ENCODE results near the gene POP4. TPM values are rescaled to one million over a fixed set of nuclear protein-coding genes. Genes with fewer than 3 reads are reported as not detected.

POP4 gene
- total RNA-seq, 1 donor from 2014 or later = 37.9 TPM

GRCh38 chr19:29651622-29652394 is 45.7 kb downstream of the POP4 start:
- no peak for TF ChIP-seq CTCF (IDR thresholded peaks at IDR 0.05; ENCODE audit: partially characterized antibody, unreplicated experiment)
- Mint-ChIP-seq H3K9me3 (ENCODE audit: unreplicated experiment) (no peaks in the 10 kb centered on the region), H3K36me3 (ENCODE audit: unreplicated experiment) (no peaks in the 10 kb centered on the region), H3K4me3 (ENCODE audit: unreplicated experiment) (no peak overlapping the region), H3K4me1 (ENCODE audit: low read depth, unreplicated experiment) (no peaks in the 10 kb centered on the region), H3K27me3 (ENCODE audit: unreplicated experiment) (peaks cover 3% of the 10 kb centered on the region), H3K27ac (ENCODE audit: unreplicated experiment) (no peak overlapping the region)
- no peak for DNase-seq

- H3K27ac Mint-ChIP-seq (ENCODE audit: unreplicated experiment) = no peak overlapping the region
- DNase-seq = no peak
- peaks cover 4% of the 10 kb centered on the region for H3K27me3 Mint-ChIP-seq (ENCODE audit: unreplicated experiment)
- TF ChIP-seq CTCF (IDR thresholded peaks at IDR 0.05; ENCODE audit: partially characterized antibody, unreplicated experiment) = no peak
- H3K9me3 Mint-ChIP-seq (ENCODE audit: unreplicated experiment) = no peaks in the 10 kb centered on the region
- no peaks in the 10 kb centered on the region for H3K36me3 Mint-ChIP-seq (ENCODE audit: unreplicated experiment)
- no peak overlapping the region for H3K4me3 Mint-ChIP-seq (ENCODE audit: unreplicated experiment)
- no peaks in the 10 kb centered on the region for H3K4me1 Mint-ChIP-seq (ENCODE audit: low read depth, unreplicated experiment)
Measured at GRCh38 chr19:29653398-29653797, 47.3 kb downstream of the POP4 start.

GRCh38 chr19:29655648-29656335 is 49.7 kb downstream of the POP4 start:
- H3K4me3 Mint-ChIP-seq (ENCODE audit: unreplicated experiment) = no peak overlapping the region
- H3K27me3 Mint-ChIP-seq (ENCODE audit: unreplicated experiment) = peaks cover 4% of the 10 kb centered on the region
- TF ChIP-seq CTCF (IDR thresholded peaks at IDR 0.05; ENCODE audit: partially characterized antibody, unreplicated experiment) = no peak
- no peaks in the 10 kb centered on the region for H3K4me1 Mint-ChIP-seq (ENCODE audit: low read depth, unreplicated experiment)
- no peak overlapping the region for H3K27ac Mint-ChIP-seq (ENCODE audit: unreplicated experiment)
- H3K9me3 Mint-ChIP-seq (ENCODE audit: unreplicated experiment) = no peaks in the 10 kb centered on the region
- DNase-seq = no peak
- H3K36me3 Mint-ChIP-seq (ENCODE audit: unreplicated experiment) = no peaks in the 10 kb centered on the region

- no peak for DNase-seq
- Mint-ChIP-seq H3K27ac (ENCODE audit: unreplicated experiment) (no peak overlapping the region), H3K27me3 (ENCODE audit: unreplicated experiment) (peaks cover 7% of the 10 kb centered on the region), H3K4me1 (ENCODE audit: low read depth, unreplicated experiment) (no peaks in the 10 kb centered on the region), H3K36me3 (ENCODE audit: unreplicated experiment) (no peaks in the 10 kb centered on the region), H3K9me3 (ENCODE audit: unreplicated experiment) (no peaks in the 10 kb centered on the region), H3K4me3 (ENCODE audit: unreplicated experiment) (no peak overlapping the region)
- no peak for TF ChIP-seq CTCF (IDR thresholded peaks at IDR 0.05; ENCODE audit: partially characterized antibody, unreplicated experiment)
Measured at GRCh38 chr19:29658221-29658991, 52.3 kb downstream of the POP4 start.
